ENCODE results near the gene KDM4D. TPM values are rescaled to one million over a fixed set of nuclear protein-coding genes. Genes with fewer than 3 reads are reported as not detected.

The KDM4D gene
- total and polyA plus RNA-seq, 3 donors from 2014 or later: 43.9 to 96.1 (median 44.2) TPM

GRCh38 chr11:94987378-94987777 is 13.9 kb downstream of the KDM4D start:
- WGBS, 2 donors: 80 to 87% methylated on average over 4 of the region's 4 CpGs
- H3K27ac ChIP-seq: no peak overlapping the region
- TF ChIP-seq POLR2A (IDR thresholded peaks at IDR 0.05): no peak
- H3K9me3 ChIP-seq: no peaks in the 10 kb centered on the region
- no peaks in the 10 kb centered on the region for H3K27me3 ChIP-seq
- H3K36me3 ChIP-seq (ENCODE audit: low read depth, missing control alignments): no peaks in the 10 kb centered on the region
- intact Hi-C loops (cut with DNase I; ENCODE audit: low total_unique reads): no loop called here
- no peak for DNase-seq
- H3K4me3 ChIP-seq: no peak overlapping the region
- H3K4me1 ChIP-seq: no peaks in the 10 kb centered on the region

GRCh38 chr11:94988748-94989147 is 15.2 kb downstream of the KDM4D start:
- intact Hi-C loops (cut with DNase I; ENCODE audit: low total_unique reads): no loop called here
- H3K27ac ChIP-seq: no peak overlapping the region
- WGBS, 2 donors: 83 to 96% methylated on average over 1 of the region's 1 CpG
- no peak overlapping the region for H3K4me3 ChIP-seq
- no peak for DNase-seq
- no peaks in the 10 kb centered on the region for H3K27me3 ChIP-seq
- H3K9me3 ChIP-seq: no peaks in the 10 kb centered on the region
- no peaks in the 10 kb centered on the region for H3K4me1 ChIP-seq
- H3K36me3 ChIP-seq (ENCODE audit: low read depth, missing control alignments): no peaks in the 10 kb centered on the region
- no peak for TF ChIP-seq POLR2A (IDR thresholded peaks at IDR 0.05)
- no peak for TF ChIP-seq CTCF (IDR thresholded peaks at IDR 0.05)

- Histone ChIP-seq H3K27me3 (no peaks in the 10 kb centered on the region), H3K4me1 (no peaks in the 10 kb centered on the region), H3K27ac (no peak overlapping the region), H3K36me3 (ENCODE audit: low read depth, missing control alignments) (no peaks in the 10 kb centered on the region), H3K9me3 (no peaks in the 10 kb centered on the region), H3K4me3 (no peak overlapping the region)
- no peak for DNase-seq
- TF ChIP-seq CTCF (IDR thresholded peaks at IDR 0.05) (no peak), POLR2A (IDR thresholded peaks at IDR 0.05) (no peak)
- intact Hi-C loops (cut with DNase I; ENCODE audit: low total_unique reads): no loop called here
- 94 to 97% methylated on average over 2 of the region's 2 CpGs for WGBS, 2 donors
Observed at GRCh38 chr11:94993400-94993943, 20.0 kb downstream of the KDM4D start.

- Histone ChIP-seq H3K4me3 (no peak overlapping the region), H3K9me3 (no peaks in the 10 kb centered on the region), H3K27me3 (no peaks in the 10 kb centered on the region), H3K4me1 (no peaks in the 10 kb centered on the region), H3K27ac (no peak overlapping the region), H3K36me3 (ENCODE audit: low read depth, missing control alignments) (no peaks in the 10 kb centered on the region)
- TF ChIP-seq POLR2A (IDR thresholded peaks at IDR 0.05) (no peak), CTCF (IDR thresholded peaks at IDR 0.05) (no peak)
- 96 to 97% methylated on average over 6 of the region's 6 CpGs for WGBS, 2 donors
- intact Hi-C loops (cut with DNase I; ENCODE audit: low total_unique reads): no loop called here
- no peak for DNase-seq
Observed at GRCh38 chr11:94997437-94997836, 23.9 kb downstream of the KDM4D start.

- intact Hi-C loops (cut with DNase I; ENCODE audit: low total_unique reads): no loop called here
- Histone ChIP-seq H3K4me3 (no peak overlapping the region), H3K27ac (no peak overlapping the region), H3K36me3 (ENCODE audit: low read depth, missing control alignments) (no peaks in the 10 kb centered on the region), H3K4me1 (no peaks in the 10 kb centered on the region), H3K27me3 (no peaks in the 10 kb centered on the region), H3K9me3 (no peaks in the 10 kb centered on the region)
- no peak for TF ChIP-seq CTCF (IDR thresholded peaks at IDR 0.05)
- no peak for TF ChIP-seq POLR2A (IDR thresholded peaks at IDR 0.05)
- WGBS, 2 donors: 99 to 100% methylated on average over 6 to 13 of the region's 13 CpGs
- DNase-seq: no peak
Observed at GRCh38 chr11:94998285-94998684, 24.8 kb downstream of the KDM4D start.
